HepG2 (cell line): ENCODE measurements around the gene KDM3B. TPM values are rescaled to one million over a fixed set of nuclear protein-coding genes. Genes with fewer than 3 reads are reported as not detected.

Experiments used
- CHD4 ChIP-seq: fragments of 200-600 bp; sonication (generic); IDR thresholded peaks from 2 replicates; pipeline ENCODE4 v1.7.0; 2017; ENCODE audit warnings: mild to moderate bottlenecking, low read length, borderline replicate concordance
- ELF3 ChIP-seq: IDR thresholded peaks from 2 replicates; pipeline ENCODE4 v1.6.1; 2016; ENCODE audit warnings: missing genetic modification reagents, missing compliant biosample characterization
- HCFC1 ChIP-seq: fragments of 150-350 bp; IDR thresholded peaks from 2 replicates; pipeline ENCODE4 v1.6.1; 2014; ENCODE audit warnings: low read depth, low read length
- MAFF ChIP-seq: IDR thresholded peaks from 2 replicates; pipeline ENCODE4 v1.6.1; 2011; ENCODE audit warnings: low read depth, low read length, improper control_type of control experiment
- MAFK ChIP-seq, 2 experiments: IDR thresholded peaks in 1 of 2; conservative IDR thresholded peaks in 1 of 2; 2 replicates each; pipeline ENCODE4 v1.6.1; 2011; ENCODE audit warnings: improper control_type of control experiment in 2 of 2, low read length in 2 of 2
- MEIS1 ChIP-seq: sonication (generic); formaldehyde crosslinking; IDR thresholded peaks from 2 replicates; pipeline ENCODE4 v1.9.0; 2021; ENCODE audit warnings: mild to moderate bottlenecking, missing genetic modification reagents, moderate library complexity, borderline replicate concordance
- NR1H2 ChIP-seq: sonication (generic); formaldehyde crosslinking; IDR thresholded peaks from 2 replicates; pipeline ENCODE4 v1.8.1; 2022; ENCODE audit warnings: low read depth, missing genetic modification reagents, borderline replicate concordance
- PATZ1 ChIP-seq: sonication (generic); formaldehyde crosslinking; IDR thresholded peaks from 2 replicates; pipeline ENCODE4 v1.4.0; 2020; ENCODE audit warnings: missing genetic modification reagents
- POLR2G ChIP-seq: fragments of 200-400 bp; formaldehyde crosslinking; IDR thresholded peaks from 2 replicates; pipeline ENCODE4 v1.6.1; 2018; ENCODE audit warnings: mild to moderate bottlenecking, low read depth, low read length, moderate library complexity
- SPEN ChIP-seq: sonication (generic); formaldehyde crosslinking; IDR thresholded peaks from 2 replicates; pipeline ENCODE4 v1.5.1; 2020; ENCODE audit warnings: low read depth, mild to moderate bottlenecking, missing genetic modification reagents
- STAT5B ChIP-seq: sonication (generic); formaldehyde crosslinking; IDR thresholded peaks from 2 replicates; pipeline ENCODE4 v1.4.0; 2020; ENCODE audit warnings: missing genetic modification reagents
- STAT6 ChIP-seq: sonication (generic); formaldehyde crosslinking; IDR thresholded peaks from 2 replicates; pipeline ENCODE4 v1.4.0; 2020; ENCODE audit warnings: missing genetic modification reagents, mild to moderate bottlenecking, borderline replicate concordance
- WIZ ChIP-seq: sonication (generic); formaldehyde crosslinking; IDR thresholded peaks from 2 replicates; pipeline ENCODE4 v1.5.1; 2020; ENCODE audit warnings: mild to moderate bottlenecking, missing genetic modification reagents
- ZBTB8A ChIP-seq: sonication (generic); formaldehyde crosslinking; IDR thresholded peaks from 2 replicates; pipeline ENCODE4 v1.4.0; 2020; ENCODE audit warnings: mild to moderate bottlenecking, low read depth, missing genetic modification reagents, borderline replicate concordance
- ZEB1 ChIP-seq: IDR thresholded peaks from 2 replicates; pipeline ENCODE4 v1.6.1; 2012; ENCODE audit warnings: mild to moderate bottlenecking, low read depth, inconsistent platforms; ENCODE audit not compliant: insufficient replicate concordance
- ZFP41 ChIP-seq: sonication (generic); formaldehyde crosslinking; IDR thresholded peaks from 2 replicates; pipeline ENCODE4 v1.4.0; 2020; ENCODE audit warnings: mild to moderate bottlenecking, missing genetic modification reagents, borderline replicate concordance
- ZGPAT ChIP-seq: IDR thresholded peaks from 2 replicates; pipeline ENCODE4 v1.6.1; 2016; ENCODE audit warnings: mild to moderate bottlenecking
- ZIK1 ChIP-seq: sonication (generic); formaldehyde crosslinking; IDR thresholded peaks from 2 replicates; pipeline ENCODE4 v1.5.0; 2020; ENCODE audit warnings: mild to moderate bottlenecking, low read depth, missing genetic modification reagents, borderline replicate concordance
- ZNF101 ChIP-seq: sonication (generic); formaldehyde crosslinking; IDR thresholded peaks from 2 replicates; pipeline ENCODE4 v1.4.0; 2020; ENCODE audit warnings: mild to moderate bottlenecking, low read depth, missing genetic modification reagents, borderline replicate concordance
- ZNF225 ChIP-seq: sonication (generic); formaldehyde crosslinking; IDR thresholded peaks from 2 replicates; pipeline ENCODE4 v1.4.0; 2020; ENCODE audit warnings: mild to moderate bottlenecking, missing genetic modification reagents
- ZNF274 ChIP-seq: sonication (generic); formaldehyde crosslinking; IDR thresholded peaks from 2 replicates; pipeline ENCODE4 v1.5.1; 2020; ENCODE audit warnings: mild to moderate bottlenecking, missing genetic modification reagents
- ZNF430 ChIP-seq: sonication (generic); formaldehyde crosslinking; IDR thresholded peaks from 2 replicates; pipeline ENCODE4 v1.9.0; 2021; ENCODE audit warnings: mild to moderate bottlenecking, missing genetic modification reagents
- ZNF598 ChIP-seq: sonication (generic); formaldehyde crosslinking; IDR thresholded peaks from 2 replicates; pipeline ENCODE4 v1.5.1; 2020; ENCODE audit warnings: mild to moderate bottlenecking, missing genetic modification reagents, borderline replicate concordance
- polyA plus RNA-seq, 8 experiments: library from polyadenylated mRNA; depleted of rRNA in 3 of 8; stranded (reverse) in 7 of 8; unstranded in 1 of 8; fragments of >200 nt; fragmentation: Illumina TruSeq in 4 of 8; extraction: Trizol in 4 of 8; gene quantifications; 2 replicates each; pipeline versions ENCODE4 v1.2.1 to v1.2.3, GENCODE V29; 2011 to 2016; ENCODE audit warnings: low read depth in 4 of 8, missing spikeins in 1 of 8, mixed read lengths in 1 of 8; ENCODE audit not compliant: insufficient read depth in 1 of 8
- total RNA-seq, 5 experiments: library from RNA; depleted of rRNA; stranded (reverse); fragments of >200 nt; fragmentation: Illumina TruSeq; extraction: Trizol; gene quantifications; 2 replicates each; pipeline ENCODE4 v1.2.3, GENCODE V29; 2016; ENCODE audit warnings: low read depth in 1 of 5

Gene KDM3B
- total and polyA plus RNA-seq, 2 of the 13 experiments (the other 11 are each of a cell fraction or from before 2014, with no cell fraction given) = 19.7 to 34.3 TPM

- TF ChIP-seq ZBTB8A (CRISPR knock-in tag) = 0 out of 2 replicates have a peak, but pooled peaks have one; percentile 25
- peak; percentile 40; the same call in 1 of the 2 replicates for TF ChIP-seq WIZ (CRISPR knock-in tag)
- no peak for TF ChIP-seq STAT5B
- TF ChIP-seq HCFC1 = no peak
- peak; percentile 19; the same call in 1 of the 2 replicates for TF ChIP-seq SPEN (CRISPR knock-in tag)
- no peak for TF ChIP-seq CHD4
- no peak for TF ChIP-seq ZFP41 (CRISPR knock-in tag)
- no peak for TF ChIP-seq ZNF225 (CRISPR knock-in tag)
- TF ChIP-seq MEIS1 (CRISPR knock-in tag) = peak; percentile 49; the same call in 1 of the 2 replicates
- TF ChIP-seq MAFK (conservative IDR thresholded peaks at IDR 0.05 in 1 of 2, IDR thresholded peaks at IDR 0.05 in 1 of 2; ENCODE audit: low read length in 2 of 2) = no peak
- TF ChIP-seq ELF3 (CRISPR knock-in tag) = peak; percentile 62; the same call in 1 of the 2 replicates
- TF ChIP-seq PATZ1 (CRISPR knock-in tag) = peak; percentile 93
- no peak for TF ChIP-seq ZEB1
- TF ChIP-seq STAT6 (CRISPR knock-in tag) = 0 out of 2 replicates have a peak, but pooled peaks have one; percentile 46
- no peak for TF ChIP-seq MAFF
- 0 out of 2 replicates have a peak, but pooled peaks have one; percentile 52 for TF ChIP-seq POLR2G
- no peak; the same call in 1 of the 2 replicates for TF ChIP-seq ZGPAT (CRISPR knock-in tag)
- TF ChIP-seq ZNF598 (CRISPR knock-in tag) = peak; percentile 69; the same call in 1 of the 2 replicates
- TF ChIP-seq ZNF430 = no peak
- 0 out of 2 replicates have a peak, but pooled peaks have one; percentile 49 for TF ChIP-seq ZIK1
- TF ChIP-seq NR1H2 (CRISPR knock-in tag) = no peak
- no peak for TF ChIP-seq ZNF101
- TF ChIP-seq ZNF274 (CRISPR knock-in tag) = no peak
These were observed 456 bp downstream of the KDM3B start (continued) for GRCh38 chr5:138352722-138353559.
